ENCODE data around the gene OR52N5.

Gene OR52N5

GRCh38 chr11:5783255-5783654 lies at the start of gene OR52N5:
Gene OR52N5 (minus strand): TSS chr11:5783355. CDS start chr11:5778634, 4,721 bp downstream.
- DNase-seq (ENCODE audit: low read depth, low spot score): no peak

- no peak for DNase-seq (ENCODE audit: low read depth, low spot score)
These were observed 48.2 kb upstream of the OR52N5 start for GRCh38 chr11:5831196-5831829.

- DNase-seq (ENCODE audit: low read depth, low spot score): no peak
These were observed 35.2 kb upstream of the OR52N5 start for GRCh38 chr11:5818245-5818886.

DNA sequence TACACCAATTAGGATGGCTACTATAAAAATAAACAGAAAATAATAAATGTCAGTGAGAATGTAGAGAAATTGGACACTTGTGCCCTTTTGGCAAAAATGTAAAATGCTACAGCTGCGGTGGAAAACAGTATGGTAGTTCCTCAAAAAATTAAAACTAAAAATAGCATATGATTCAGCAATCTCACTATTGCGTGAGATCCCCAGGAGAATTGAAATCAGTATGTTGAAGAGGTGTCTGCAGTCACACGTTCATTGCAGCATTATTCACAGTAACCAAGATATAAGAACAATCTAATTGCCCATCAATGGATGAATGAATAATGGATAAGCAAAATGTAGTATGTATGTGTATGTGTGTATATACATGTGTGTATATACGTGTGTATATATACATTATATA lies 32.4 kb upstream of the OR52N5 start:
- DNase-seq (ENCODE audit: low read depth, low spot score): no peak

- DNase-seq (ENCODE audit: low read depth, low spot score): no peak
These were observed 27.0 kb upstream of the OR52N5 start for GRCh38 chr11:5809905-5810795.

- DNase-seq (ENCODE audit: low read depth, low spot score): no peak
These were observed 26.0 kb upstream of the OR52N5 start for GRCh38 chr11:5809122-5809519.

DNA sequence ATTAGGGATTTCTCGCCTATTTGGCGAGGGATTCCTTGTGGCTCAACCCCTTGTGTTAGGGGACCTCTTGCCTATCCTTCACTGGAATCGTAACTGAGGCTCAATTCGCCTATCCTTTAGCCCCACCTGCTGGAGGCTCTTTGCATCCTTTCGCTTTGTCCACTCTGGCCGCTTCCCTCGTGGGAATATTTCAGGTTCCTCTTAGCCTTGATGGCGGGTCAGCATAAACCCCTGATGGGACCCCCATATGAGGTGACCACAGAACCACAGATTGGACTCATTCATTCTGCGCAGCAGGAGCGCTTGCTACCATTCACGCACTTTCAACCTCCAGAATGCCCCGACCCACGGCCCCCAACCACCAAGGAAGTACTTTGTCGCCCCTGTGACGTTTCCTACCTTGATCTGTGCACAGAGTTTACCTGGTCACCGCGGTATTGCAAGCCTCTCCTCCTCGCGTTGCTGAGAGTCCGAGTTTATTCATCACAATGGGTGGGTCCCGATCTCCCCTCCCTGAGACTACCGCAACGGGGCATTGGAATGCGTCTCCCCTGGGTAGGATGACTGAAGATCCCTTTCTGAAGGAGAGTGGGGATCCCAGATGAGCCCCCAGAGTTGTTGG lies 25.5 kb upstream of the OR52N5 start, which contains the start of gene OR52N2:
Gene OR52N2 (plus strand): TSS at position 425 of the 622 bp plus-strand sequence. CDS start 11,412 bp downstream, outside the sequence.
- DNase-seq (ENCODE audit: low read depth, low spot score): no peak

- no peak for DNase-seq (ENCODE audit: low read depth, low spot score)
These were observed 24.4 kb upstream of the OR52N5 start for GRCh38 chr11:5807580-5807979.

DNA sequence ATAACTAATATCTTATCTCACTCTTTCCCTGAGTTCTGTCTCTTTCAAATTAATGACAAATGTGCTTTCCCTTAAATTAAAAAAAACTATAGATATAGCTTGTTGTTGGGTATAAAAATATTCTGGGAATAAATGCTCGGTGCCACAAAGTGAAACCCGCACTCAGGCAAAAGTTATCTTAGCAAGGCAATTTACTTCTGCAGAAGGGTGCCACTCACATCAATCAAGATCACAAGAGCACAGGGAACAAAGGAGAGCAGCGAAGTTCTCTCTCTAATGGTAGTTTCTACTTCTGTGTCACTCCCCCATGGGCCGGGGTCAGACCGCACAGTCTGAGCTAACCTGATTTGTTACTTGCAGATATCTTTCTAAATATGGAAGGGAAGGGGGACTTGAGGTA lies 20.8 kb upstream of the OR52N5 start:
- DNase-seq (ENCODE audit: low read depth, low spot score): no peak

- DNase-seq (ENCODE audit: low read depth, low spot score): no peak
These were observed 13.4 kb upstream of the OR52N5 start for GRCh38 chr11:5796541-5796940.

DNA sequence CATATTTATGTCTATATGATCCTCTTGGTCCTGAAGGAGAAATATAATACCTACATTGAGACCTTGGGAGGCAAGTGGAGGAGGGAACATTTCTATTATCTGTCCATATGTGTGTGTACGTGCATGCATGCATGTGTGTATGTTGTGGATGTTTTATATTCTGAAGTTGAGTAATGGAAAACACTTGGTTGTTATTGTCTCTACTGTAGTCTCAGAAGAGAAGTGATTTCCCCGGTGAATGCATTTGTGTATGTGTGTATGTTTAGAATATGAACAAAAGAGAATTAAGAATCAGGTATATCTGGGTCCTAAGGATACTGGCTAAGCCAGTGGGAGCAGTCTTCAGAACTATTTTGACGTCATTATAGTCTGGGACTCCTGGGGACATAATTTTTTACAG lies 8.0 kb upstream of the OR52N5 start, which contains the start of gene OR52N1:
Gene OR52N1 (minus strand): TSS at position 101 of the 400 bp plus-strand sequence. CDS start 2,449 bp downstream, outside the sequence.
- DNase-seq (ENCODE audit: low read depth, low spot score): no peak

DNA sequence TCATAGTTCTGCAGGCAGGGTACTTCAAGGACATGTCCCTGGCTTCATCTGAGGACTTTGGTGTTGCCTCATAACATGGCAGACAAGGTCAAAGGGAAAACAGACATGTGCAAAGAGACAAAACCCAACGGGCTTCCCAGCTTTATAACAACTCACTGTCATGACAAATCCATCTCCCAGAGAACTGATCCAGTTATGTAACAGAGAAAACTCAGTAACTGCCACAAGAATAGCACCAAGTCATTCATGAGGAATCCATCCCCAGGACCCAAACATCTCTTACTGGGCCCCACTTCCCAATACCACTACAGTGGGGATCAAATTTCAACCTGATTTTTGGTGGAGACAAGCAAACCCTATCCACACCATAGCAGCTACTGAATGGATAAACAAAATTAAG lies 16.1 kb downstream of the OR52N5 start:
- no peak for DNase-seq (ENCODE audit: low read depth, low spot score)

DNA sequence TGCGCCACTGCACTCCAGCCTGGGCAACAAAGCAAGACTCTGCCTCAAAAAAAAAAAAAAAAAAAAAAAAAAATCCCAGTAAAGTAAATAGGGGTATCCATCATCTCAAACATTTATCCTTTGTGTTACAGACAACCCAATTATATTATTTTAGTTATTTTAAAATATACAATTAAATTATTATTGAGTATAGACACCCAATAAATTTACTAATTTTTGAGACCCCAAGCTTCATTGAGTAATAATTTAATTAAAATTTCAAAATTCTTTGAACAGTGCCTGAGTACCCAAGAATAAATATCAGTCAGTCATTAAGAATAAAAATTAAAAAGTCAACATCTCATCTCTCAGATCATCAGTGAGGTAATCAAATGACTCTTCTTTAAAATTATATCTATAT lies 29.2 kb downstream of the OR52N5 start, which contains the start of gene OR52N4:
Gene OR52N4 (plus strand): TSS at position 301 of the 400 bp plus-strand sequence. CDS start 498 bp downstream, outside the sequence.
- no peak for DNase-seq (ENCODE audit: low read depth, low spot score)

DNA sequence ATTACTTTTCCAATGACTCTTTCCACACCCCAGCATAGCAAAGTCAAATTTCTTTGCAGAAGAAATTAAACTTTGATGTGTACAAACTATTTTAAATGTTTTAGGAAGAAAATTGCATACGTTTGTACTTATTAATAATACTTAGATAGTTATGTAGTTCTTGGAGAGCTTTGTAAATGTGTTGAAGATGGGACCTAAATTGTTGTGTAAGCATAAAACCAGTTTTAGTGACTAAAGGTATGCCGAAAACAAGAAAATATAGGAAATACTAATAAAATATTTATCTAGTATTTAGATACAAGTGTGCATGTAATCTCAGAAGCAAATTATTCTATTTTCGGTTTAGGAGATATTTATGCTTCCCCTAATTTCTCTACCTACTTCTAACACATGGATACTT lies 33.3 kb downstream of the OR52N5 start:
- DNase-seq (ENCODE audit: low read depth, low spot score): no peak

- no peak for DNase-seq (ENCODE audit: low read depth, low spot score)
These were observed 36.5 kb downstream of the OR52N5 start for GRCh38 chr11:5746614-5747013.

- no peak for DNase-seq (ENCODE audit: low read depth, low spot score)
These were observed 44.7 kb downstream of the OR52N5 start for GRCh38 chr11:5738431-5738830.

GRCh38 chr11:5737670-5738392 lies 45.3 kb downstream of the OR52N5 start:
- DNase-seq (ENCODE audit: low read depth, low spot score): no peak

DNA sequence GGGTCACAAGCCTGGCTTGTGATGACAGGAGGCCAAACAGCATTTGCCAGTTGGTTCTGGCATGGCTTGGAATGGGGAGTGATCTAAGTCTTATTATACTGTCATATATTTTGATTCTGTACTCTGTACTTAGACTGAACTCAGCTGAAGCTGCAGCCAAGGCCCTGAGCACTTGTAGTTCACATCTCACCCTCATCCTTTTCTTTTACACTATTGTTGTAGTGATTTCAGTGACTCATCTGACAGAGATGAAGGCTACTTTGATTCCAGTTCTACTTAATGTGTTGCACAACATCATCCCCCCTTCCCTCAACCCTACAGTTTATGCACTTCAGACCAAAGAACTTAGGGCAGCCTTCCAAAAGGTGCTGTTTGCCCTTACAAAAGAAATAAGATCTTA lies 46.1 kb downstream of the OR52N5 start:
- DNase-seq (ENCODE audit: low read depth, low spot score): no peak

DNA sequence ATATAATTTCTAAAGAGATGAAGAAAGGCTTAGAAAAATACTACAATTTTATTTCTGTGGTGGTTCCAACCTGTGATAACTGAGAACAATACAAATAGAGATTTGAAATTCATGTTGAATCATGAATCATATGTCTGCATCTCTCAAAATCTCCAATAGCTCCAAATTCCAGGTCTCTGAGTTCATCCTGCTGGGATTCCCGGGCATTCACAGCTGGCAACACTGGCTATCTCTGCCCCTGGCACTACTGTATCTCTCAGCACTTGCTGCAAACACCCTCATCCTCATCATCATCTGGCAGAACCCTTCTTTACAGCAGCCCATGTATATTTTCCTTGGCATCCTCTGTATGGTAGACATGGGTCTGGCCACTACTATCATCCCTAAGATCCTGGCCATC lies 46.8 kb downstream of the OR52N5 start, which contains the start of gene OR56B1:
Gene OR56B1 (plus strand): TSS at position 53 of the 400 bp plus-strand sequence. CDS start 69 bp downstream, at position 122.
- DNase-seq (ENCODE audit: low read depth, low spot score): no peak

DNA sequence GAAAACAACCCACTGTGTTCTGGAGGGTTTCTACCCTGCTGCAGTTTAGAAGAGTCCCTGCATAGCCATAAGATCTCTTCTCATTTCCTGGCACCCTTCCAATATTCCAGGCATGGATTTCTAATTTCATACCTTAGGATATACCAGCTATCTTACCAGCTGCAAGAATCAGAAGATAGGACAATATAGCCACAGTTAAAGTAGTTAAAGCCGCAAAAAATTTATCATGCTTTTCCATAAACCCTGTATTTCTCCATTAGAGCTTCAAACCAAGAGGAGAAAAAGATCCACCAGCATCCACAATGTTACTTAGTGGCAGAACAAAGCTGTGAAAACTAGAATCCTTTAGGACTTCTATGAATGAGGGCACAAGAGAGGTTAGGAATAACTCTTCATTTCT lies 55.5 kb downstream of the OR52N5 start:
- no peak for DNase-seq (ENCODE audit: low read depth, low spot score)

- DNase-seq (ENCODE audit: low read depth, low spot score): no peak
These were observed 56.8 kb downstream of the OR52N5 start for GRCh38 chr11:5726351-5726750.

All from iPS DF 19.7 (cell line).